CD4-positive, CD25-positive, alpha-beta regulatory T cell (primary cell): ENCODE measurements around the gene OR2V1. TPM values are rescaled to one million over a fixed set of nuclear protein-coding genes. Genes with fewer than 3 reads are reported as not detected.
"Not testable (repeated sequence)": the region's sequence is repeated elsewhere in the genome, so short reads cannot be mapped to it uniquely, and the experiment has no call there.

Experiments used
- ATAC-seq, 2 donors: fragments of 150-1000 bp; cut with Tn5 transposase; one replicate each; pipeline ENCODE4 v1.10.0; 2021; ENCODE audit warnings: low read depth in 2 of 2, moderate number of reproducible peaks in 2 of 2, moderate library complexity in 1 of 2
- DNase-seq, 3 donors: peaks; one replicate each; pipeline versions ENCODE4 v3.0.0 to v3.0.0-alpha.2; 2012 to 2022; ENCODE audit warnings: mixed read lengths in 1 of 3
- H3K27ac ChIP-seq: one replicate; pipeline ENCODE4 v1.7.0; 2013; ENCODE audit warnings: mild to moderate bottlenecking, low read length; ENCODE audit not compliant: insufficient read depth, poor library complexity, severe bottlenecking
- H3K27me3 ChIP-seq: one replicate; pipeline ENCODE4 v1.7.0; 2013; ENCODE audit warnings: low read length; ENCODE audit not compliant: control insufficient read depth, insufficient read depth
- H3K36me3 ChIP-seq: one replicate; pipeline ENCODE4 v1.7.0; 2013; ENCODE audit warnings: mild to moderate bottlenecking, low read length, moderate library complexity; ENCODE audit not compliant: control insufficient read depth, insufficient read depth
- H3K4me1 ChIP-seq: 2 replicates; pipeline ENCODE4 v1.7.0; 2013; ENCODE audit warnings: mild to moderate bottlenecking, low read length; ENCODE audit not compliant: insufficient read depth, control insufficient read depth, poor library complexity, severe bottlenecking
- H3K4me3 ChIP-seq: one replicate; pipeline ENCODE4 v1.7.0; 2013; ENCODE audit warnings: low read depth, mild to moderate bottlenecking, low read length, moderate library complexity
- H3K9me3 ChIP-seq, 2 experiments: 1 replicate in 1 of 2; 2 replicates in 1 of 2; pipeline ENCODE4 v1.7.0; 2013; ENCODE audit warnings: low read length in 2 of 2, mild to moderate bottlenecking in 1 of 2, moderate library complexity in 1 of 2; ENCODE audit not compliant: control insufficient read depth in 2 of 2
- H3K27ac Mint-ChIP-seq, 3 donors: one replicate each; pipeline ENCODE4 v1.8.0; 2020 to 2022; ENCODE audit warnings: mild to moderate bottlenecking in 3 of 3, mixed read lengths in 3 of 3, moderate library complexity in 2 of 3
- H3K27me3 Mint-ChIP-seq: one replicate; pipeline ENCODE4 v1.8.0; 2022; ENCODE audit warnings: mild to moderate bottlenecking, mixed read lengths
- H3K36me3 Mint-ChIP-seq: one replicate; pipeline ENCODE4 v1.8.0; 2020; ENCODE audit warnings: mixed read lengths
- H3K4me1 Mint-ChIP-seq, 4 donors: one replicate each; pipeline ENCODE4 v1.8.0; 2020 to 2022; ENCODE audit warnings: mixed read lengths in 4 of 4, mild to moderate bottlenecking in 1 of 4
- H3K4me3 Mint-ChIP-seq, 4 donors: one replicate each; pipeline ENCODE4 v1.8.0; 2020 to 2022; ENCODE audit warnings: mild to moderate bottlenecking in 4 of 4, mixed read lengths in 4 of 4, moderate library complexity in 3 of 4
- H3K9me3 Mint-ChIP-seq, 7 donors: one replicate each; pipeline ENCODE4 v1.8.0; 2020 to 2022; ENCODE audit warnings: mixed read lengths in 7 of 7, mild to moderate bottlenecking in 3 of 7, moderate library complexity in 2 of 7
- polyA plus RNA-seq, 4 donors: library from polyadenylated mRNA; unstranded; fragments of 300-500 nt; fragmentation: Illumina TruSeq; gene quantifications; one replicate each; pipeline ENCODE4 v1.2.3, GENCODE V29; 2021
- total RNA-seq: library from RNA; stranded (reverse); gene quantifications from one replicate; pipeline ENCODE4 v1.2.3, GENCODE V29; 2022

The OR2V1 gene
- total and polyA plus RNA-seq, 5 donors from 2014 or later = not detected

- H3K4me1 ChIP-seq, H3K4me3 ChIP-seq, H3K4me1 Mint-ChIP-seq, H3K36me3 ChIP-seq, H3K9me3 Mint-ChIP-seq, H3K4me3 Mint-ChIP-seq, H3K27ac Mint-ChIP-seq, DNase-seq, ATAC-seq, H3K9me3 ChIP-seq, H3K36me3 Mint-ChIP-seq, H3K27ac ChIP-seq: not testable (repeated sequence)
- peaks cover 45% of the 10 kb centered on the region for H3K27me3 Mint-ChIP-seq
- H3K27me3 ChIP-seq = peaks cover 20% of the 10 kb centered on the region
Observed at GRCh38 chr5:181113572-181113971, 17.4 kb downstream of the OR2V1 start.

- H3K36me3 ChIP-seq = no peaks in the 10 kb centered on the region
- peaks cover 55% of the 10 kb centered on the region for H3K27me3 Mint-ChIP-seq
- no peaks in the 10 kb centered on the region for H3K9me3 ChIP-seq
- DNase-seq = no peak
- no peak overlapping the region for H3K27ac Mint-ChIP-seq
- peaks cover 0 to 5% (median 0%) of the 10 kb centered on the region in 7 donors for H3K9me3 Mint-ChIP-seq
- no peak overlapping the region for H3K4me3 ChIP-seq
- no peaks in the 10 kb centered on the region for H3K4me1 ChIP-seq
- peaks cover 20% of the 10 kb centered on the region for H3K27me3 ChIP-seq
- no peaks in the 10 kb centered on the region for H3K36me3 Mint-ChIP-seq
- no peak overlapping the region for H3K4me3 Mint-ChIP-seq
- H3K27ac ChIP-seq = no peak overlapping the region
- no peak for ATAC-seq
- peaks cover 0 to 6% (median 4%) of the 10 kb centered on the region in 4 donors for H3K4me1 Mint-ChIP-seq
Observed at GRCh38 chr5:181112476-181112875, 18.5 kb downstream of the OR2V1 start.

- Histone ChIP-seq H3K9me3 (no peaks in the 10 kb centered on the region), H3K4me1 (no peaks in the 10 kb centered on the region), H3K27ac (no peak overlapping the region), H3K36me3 (no peaks in the 10 kb centered on the region), H3K27me3 (peaks cover 12% of the 10 kb centered on the region), H3K4me3 (no peak overlapping the region)
- H3K4me3 Mint-ChIP-seq = no peak overlapping the region
- no peak for ATAC-seq
- peaks cover 0 to 5% (median 0%) of the 10 kb centered on the region in 7 donors for H3K9me3 Mint-ChIP-seq
- no peaks in the 10 kb centered on the region for H3K36me3 Mint-ChIP-seq
- no peak for DNase-seq
- peaks cover 0 to 6% (median 3%) of the 10 kb centered on the region in 4 donors for H3K4me1 Mint-ChIP-seq
- H3K27ac Mint-ChIP-seq = peak overlapping the region in 1 of 3 donors; percentile 77
- peaks cover 59% of the 10 kb centered on the region for H3K27me3 Mint-ChIP-seq
Observed at GRCh38 chr5:181111010-181111409, 20.0 kb downstream of the OR2V1 start.

- H3K27me3 Mint-ChIP-seq = peaks cover 56% of the 10 kb centered on the region
Observed at GRCh38 chr5:181109489-181110013, 21.4 kb downstream of the OR2V1 start.

GRCh38 chr5:181108578-181109165 lies 22.3 kb downstream of the OR2V1 start:
- Histone ChIP-seq H3K4me1 (no peaks in the 10 kb centered on the region), H3K36me3 (no peaks in the 10 kb centered on the region), H3K27ac (no peak overlapping the region), H3K4me3 (no peak overlapping the region), H3K9me3 (no peaks in the 10 kb centered on the region), H3K27me3 (peaks cover 2% of the 10 kb centered on the region)
- no peak overlapping the region for H3K27ac Mint-ChIP-seq
- H3K4me3 Mint-ChIP-seq = no peak overlapping the region
- DNase-seq = no peak
- peaks cover 0 to 5% (median 0%) of the 10 kb centered on the region in 7 donors for H3K9me3 Mint-ChIP-seq
- H3K27me3 Mint-ChIP-seq = peaks cover 56% of the 10 kb centered on the region
- peaks cover 0 to 11% (median 1%) of the 10 kb centered on the region in 4 donors for H3K4me1 Mint-ChIP-seq
- no peak for ATAC-seq
- H3K36me3 Mint-ChIP-seq = no peaks in the 10 kb centered on the region

More at GRCh38 chr5:181109489-181110013, 21.4 kb downstream of the OR2V1 start:
- Histone ChIP-seq H3K4me3 (no peak overlapping the region), H3K36me3 (no peaks in the 10 kb centered on the region), H3K9me3 (no peaks in the 10 kb centered on the region), H3K27ac (no peak overlapping the region), H3K4me1 (no peaks in the 10 kb centered on the region), H3K27me3 (peaks cover 6% of the 10 kb centered on the region)
- Mint-ChIP-seq H3K4me1 (peaks cover 0 to 5% (median 0%) of the 10 kb centered on the region in 4 donors), H3K36me3 (no peaks in the 10 kb centered on the region), H3K4me3 (no peak overlapping the region), H3K27ac (no peak overlapping the region), H3K9me3 (peaks cover 0 to 6% (median 0%) of the 10 kb centered on the region in 7 donors)
- ATAC-seq (no peak), DNase-seq (no peak)

- Histone ChIP-seq H3K36me3 (no peaks in the 10 kb centered on the region), H3K4me3 (no peak overlapping the region), H3K4me1 (no peaks in the 10 kb centered on the region), H3K27ac (no peak overlapping the region), H3K27me3 (peaks cover 2% of the 10 kb centered on the region), H3K9me3 (no peaks in the 10 kb centered on the region)
- peaks cover 0 to 11% (median 1%) of the 10 kb centered on the region in 4 donors for H3K4me1 Mint-ChIP-seq
- no peak overlapping the region for H3K4me3 Mint-ChIP-seq
- no peak overlapping the region for H3K27ac Mint-ChIP-seq
- no peak for ATAC-seq
- no peaks in the 10 kb centered on the region for H3K36me3 Mint-ChIP-seq
- H3K27me3 Mint-ChIP-seq = peaks cover 56% of the 10 kb centered on the region
- no peak for DNase-seq
- H3K9me3 Mint-ChIP-seq = peaks cover 0 to 5% (median 0%) of the 10 kb centered on the region in 7 donors
Observed at GRCh38 chr5:181107699-181108098, 23.3 kb downstream of the OR2V1 start.

GRCh38 chr5:181105391-181106025 lies 25.5 kb downstream of the OR2V1 start:
- Histone ChIP-seq H3K4me1 (no peaks in the 10 kb centered on the region), H3K4me3 (no peak overlapping the region), H3K9me3 (no peaks in the 10 kb centered on the region), H3K36me3 (no peaks in the 10 kb centered on the region), H3K27ac (no peak overlapping the region), H3K27me3 (no peaks in the 10 kb centered on the region)
- peak overlapping the region in 1 of 4 donors; percentile 6 for H3K4me3 Mint-ChIP-seq
- H3K36me3 Mint-ChIP-seq = no peaks in the 10 kb centered on the region
- H3K27ac Mint-ChIP-seq = peak overlapping the region in 1 of 3 donors; percentile 87
- ATAC-seq (no peak), DNase-seq (no peak)
- H3K27me3 Mint-ChIP-seq = peaks cover 48% of the 10 kb centered on the region
- peaks cover 0 to 11% (median 1%) of the 10 kb centered on the region in 4 donors for H3K4me1 Mint-ChIP-seq
- H3K9me3 Mint-ChIP-seq = peaks cover 0 to 3% (median 0%) of the 10 kb centered on the region in 7 donors
